Activated CD8-positive, alpha-beta memory T cell treated with anti-CD3 and anti-CD28 coated beads for 1 hour (primary cell): ENCODE data around the gene MYEOV.
A peak's percentile ranks its signal among the peaks of the same experiment; 100 is the strongest.

Experiments
- DNase-seq, 2 donors: peaks; one replicate each; pipeline ENCODE4 v3.0.0-alpha.2; 2020; ENCODE audit warnings: low read depth in 1 of 2; ENCODE audit errors: extremely low read depth in 1 of 2

The MYEOV gene

GRCh38 chr11:69286374-69287371 is 7.3 kb upstream of the MYEOV start:
- DNase-seq = no peak

- DNase-seq = no peak
These were observed 5.7 kb upstream of the MYEOV start for GRCh38 chr11:69287968-69288882.

GRCh38 chr11:69288883-69289242 is 5.1 kb upstream of the MYEOV start:
- DNase-seq = no peak

GRCh38 chr11:69290806-69291205 is 3.1 kb upstream of the MYEOV start:
- no peak for DNase-seq

GRCh38 chr11:69291459-69292110 is 2.4 kb upstream of the MYEOV start:
- DNase-seq = no peak

- peak in 1 of 2 donors; percentile 42 for DNase-seq
These were observed 1.7 kb upstream of the MYEOV start for GRCh38 chr11:69292221-69292648.

- DNase-seq = no peak
These were observed 868 bp upstream of the MYEOV start for GRCh38 chr11:69293087-69293486.

GRCh38 chr11:69294571-69295078 is 670 bp downstream of the MYEOV start:
- no peak for DNase-seq

- DNase-seq = no peak
These were observed 1.4 kb downstream of the MYEOV start for GRCh38 chr11:69295079-69295994.

GRCh38 chr11:69295995-69296889 is 2.3 kb downstream of the MYEOV start:
- no peak for DNase-seq

- DNase-seq = peak; percentile 48 to 68
These were observed 3.2 kb downstream of the MYEOV start for GRCh38 chr11:69296890-69297786.

GRCh38 chr11:69297787-69298266 is 3.9 kb downstream of the MYEOV start:
- DNase-seq = no peak

- no peak for DNase-seq
These were observed 4.5 kb downstream of the MYEOV start for GRCh38 chr11:69298267-69299022.

GRCh38 chr11:69299023-69299461 is 5.1 kb downstream of the MYEOV start:
- no peak for DNase-seq

GRCh38 chr11:69299572-69299971 is 5.6 kb downstream of the MYEOV start:
- no peak for DNase-seq

GRCh38 chr11:69300120-69301060 is 6.4 kb downstream of the MYEOV start:
- DNase-seq = no peak
